ENCODE data around the gene ABCA4. TPM values are rescaled to one million over a fixed set of nuclear protein-coding genes. Genes with fewer than 3 reads are reported as not detected.

ABCA4 gene
- total and polyA plus RNA-seq, 11 donors = 0.04 to 0.37 (median 0.16) TPM; not detected in 2

DNA sequence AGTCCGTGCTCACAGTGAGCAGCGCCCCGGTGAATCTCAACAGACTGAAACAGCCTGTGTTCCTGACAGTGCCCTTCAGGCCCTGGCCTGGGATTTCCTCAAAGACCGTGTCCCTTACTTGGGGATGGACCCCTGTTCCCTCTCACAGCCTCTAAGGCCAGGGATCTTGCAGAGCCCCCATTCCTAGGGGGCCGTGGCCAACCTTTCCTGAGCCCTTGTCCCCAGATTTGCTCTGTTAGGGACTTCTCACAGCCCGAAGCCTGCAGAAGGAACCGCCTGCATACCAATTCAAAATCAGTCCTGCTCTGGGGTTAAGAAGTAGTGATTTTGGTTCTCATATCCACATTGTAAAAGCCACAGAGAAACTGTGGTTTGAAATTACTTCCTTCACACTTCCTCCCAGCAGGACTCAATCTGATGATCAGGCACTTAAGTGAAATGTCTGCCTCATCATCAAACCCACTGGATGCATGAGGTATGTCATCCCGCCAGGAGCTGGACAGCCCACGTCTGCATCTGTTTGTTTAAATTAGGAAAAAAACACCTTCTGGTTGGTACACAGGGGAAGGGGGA lies 14.9 kb downstream of the ABCA4 start:
- WGBS, 4 donors = 83 to 93% (median 89%) methylated on average over 9 of the region's 9 CpGs
- ATAC-seq = peak in 1 of 4 donors; percentile 19

DNA sequence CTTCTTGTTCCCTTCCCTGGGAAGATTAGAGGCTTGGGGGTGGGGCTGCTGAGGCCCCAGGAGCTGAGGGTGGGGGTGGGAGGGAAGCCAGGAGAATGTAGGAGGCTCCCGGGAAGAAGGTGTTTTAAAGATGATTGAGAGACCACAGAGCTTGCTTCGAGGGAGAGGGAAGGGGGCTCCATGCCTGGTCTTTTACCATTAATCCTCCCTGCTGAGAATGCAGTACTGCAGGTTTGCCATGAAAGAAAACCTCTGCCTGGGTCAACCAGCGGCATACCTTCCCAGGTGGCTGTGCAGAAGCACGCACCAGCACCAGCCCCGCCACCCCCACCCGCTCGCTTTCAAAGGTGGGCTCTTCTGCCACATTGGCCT lies 15.4 kb downstream of the ABCA4 start:
- intact Hi-C loops (cut with DNase I) = no loop called here
- Histone ChIP-seq H3K36me3 (no peaks in the 10 kb centered on the region), H3K9me3 (no peaks in the 10 kb centered on the region), H3K4me1 (peaks cover 0 to 14% (median 0%) of the 10 kb centered on the region in 12 donors), H3K27me3 (peaks cover 0 to 52% (median 0%) of the 10 kb centered on the region in 9 donors), H3K27ac (no peak overlapping the region), H3K4me3 (no peak overlapping the region)
- no peak for TF ChIP-seq POLR2A (IDR thresholded peaks at IDR 0.05)
- TF ChIP-seq, protein P1, sequence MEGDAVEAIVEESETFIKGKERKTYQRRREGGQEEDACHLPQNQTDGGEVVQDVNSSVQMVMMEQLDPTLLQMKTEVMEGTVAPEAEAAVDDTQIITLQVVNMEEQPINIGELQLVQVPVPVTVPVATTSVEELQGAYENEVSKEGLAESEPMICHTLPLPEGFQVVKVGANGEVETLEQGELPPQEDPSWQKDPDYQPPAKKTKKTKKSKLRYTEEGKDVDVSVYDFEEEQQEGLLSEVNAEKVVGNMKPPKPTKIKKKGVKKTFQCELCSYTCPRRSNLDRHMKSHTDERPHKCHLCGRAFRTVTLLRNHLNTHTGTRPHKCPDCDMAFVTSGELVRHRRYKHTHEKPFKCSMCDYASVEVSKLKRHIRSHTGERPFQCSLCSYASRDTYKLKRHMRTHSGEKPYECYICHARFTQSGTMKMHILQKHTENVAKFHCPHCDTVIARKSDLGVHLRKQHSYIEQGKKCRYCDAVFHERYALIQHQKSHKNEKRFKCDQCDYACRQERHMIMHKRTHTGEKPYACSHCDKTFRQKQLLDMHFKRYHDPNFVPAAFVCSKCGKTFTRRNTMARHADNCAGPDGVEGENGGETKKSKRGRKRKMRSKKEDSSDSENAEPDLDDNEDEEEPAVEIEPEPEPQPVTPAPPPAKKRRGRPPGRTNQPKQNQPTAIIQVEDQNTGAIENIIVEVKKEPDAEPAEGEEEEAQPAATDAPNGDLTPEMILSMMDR (IDR thresholded peaks at IDR 0.05) = no peak
- ATAC-seq (no peak), DNase-seq (no peak)
- WGBS, 4 donors = 76 to 84% (median 77%) methylated on average over 6 to 7 of the region's 7 CpGs

More for the DNA sequence above, 14.9 kb downstream of the ABCA4 start:
- Histone ChIP-seq H3K36me3 (no peaks in the 10 kb centered on the region), H3K9me3 (no peaks in the 10 kb centered on the region), H3K27ac (no peak overlapping the region), H3K4me1 (peaks cover 0 to 10% (median 0%) of the 10 kb centered on the region in 12 donors), H3K27me3 (peaks cover 0 to 57% (median 0%) of the 10 kb centered on the region in 9 donors), H3K4me3 (no peak overlapping the region)
- intact Hi-C loops (cut with DNase I) = no loop called here
- peak in 1 of 5 donors; percentile 12 for DNase-seq
- TF ChIP-seq, protein P1 (IDR thresholded peaks at IDR 0.05) = no peak
- no peak for TF ChIP-seq POLR2A (IDR thresholded peaks at IDR 0.05)

DNA sequence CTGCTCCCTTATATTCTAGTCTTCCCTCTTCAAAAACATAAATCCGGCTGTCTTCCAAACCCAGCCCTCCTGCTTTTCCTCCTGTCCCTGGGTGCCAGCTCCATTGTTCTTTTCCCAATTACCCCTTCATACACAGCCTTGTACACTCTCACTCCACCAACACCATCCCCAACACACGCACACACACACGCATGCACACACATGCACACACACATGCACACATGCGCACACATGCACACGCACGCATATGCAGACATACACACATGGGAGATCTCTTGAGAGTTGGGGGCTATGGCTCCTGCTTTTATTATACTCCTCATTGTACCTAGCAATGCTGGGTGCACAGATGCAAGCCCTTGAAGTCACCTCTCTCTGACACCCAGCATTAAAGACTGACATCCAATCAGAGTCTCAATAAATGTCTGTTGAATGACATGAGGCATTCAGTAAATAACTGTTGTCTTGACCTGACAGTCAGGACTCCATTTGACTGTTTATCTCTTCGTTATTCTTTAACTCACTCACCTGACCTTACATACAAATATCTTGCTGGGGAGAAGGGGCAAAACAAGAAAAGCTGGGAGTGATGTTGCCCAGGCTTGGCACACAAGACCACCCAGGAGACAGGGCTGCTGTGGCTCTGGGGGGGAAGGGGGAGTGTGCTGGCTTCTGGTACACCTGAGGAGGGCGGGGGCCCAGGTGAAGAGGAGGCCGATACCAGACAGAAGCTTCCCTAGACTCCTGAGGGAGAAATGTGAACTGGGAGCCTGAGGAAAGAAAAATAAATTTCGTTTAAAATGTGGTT lies 16.0 kb downstream of the ABCA4 start:
- no peaks in the 10 kb centered on the region for H3K9me3 ChIP-seq
- no peak for ATAC-seq
- no peaks in the 10 kb centered on the region for H3K36me3 ChIP-seq
- peak in 1 of 5 donors; percentile 14 for DNase-seq
- H3K4me3 ChIP-seq = no peak overlapping the region
- peaks cover 0 to 46% (median 0%) of the 10 kb centered on the region in 9 donors for H3K27me3 ChIP-seq
- intact Hi-C loops (cut with DNase I) = no loop called here
- WGBS, 4 donors = 84 to 88% (median 85%) methylated on average over 10 of the region's 10 CpGs
- no peak for TF ChIP-seq POLR2A (IDR thresholded peaks at IDR 0.05)
- TF ChIP-seq, protein P1 (IDR thresholded peaks at IDR 0.05) = no peak
- H3K4me1 ChIP-seq = peaks cover 0 to 14% (median 0%) of the 10 kb centered on the region in 12 donors
- no peak overlapping the region for H3K27ac ChIP-seq

DNA sequence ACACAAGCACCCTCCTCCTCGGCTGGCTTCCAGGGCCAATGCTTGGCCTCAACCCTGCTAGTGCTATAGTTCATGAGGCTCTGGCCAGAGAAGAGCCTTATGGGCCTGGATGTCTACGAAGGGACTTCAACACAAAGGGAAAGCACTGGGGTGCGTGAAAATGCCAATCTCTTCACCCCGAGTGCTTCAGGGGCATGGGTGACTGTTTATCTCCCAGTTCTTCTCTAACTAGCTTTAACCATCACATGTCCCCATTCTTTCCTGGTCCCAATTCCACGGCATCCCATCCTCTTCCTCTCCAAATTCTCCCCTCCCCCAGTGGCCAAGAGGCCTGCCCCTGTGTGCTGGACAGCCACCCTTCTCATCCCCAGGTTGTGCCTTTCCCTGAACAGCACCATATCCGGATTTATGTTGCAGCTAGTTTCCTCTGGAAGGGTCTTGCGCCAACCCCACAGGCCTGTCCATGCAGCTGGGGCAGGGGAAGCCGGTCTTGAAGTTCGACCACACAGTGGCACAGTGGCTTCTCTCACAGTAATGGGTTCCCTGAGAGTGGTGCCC lies 16.7 kb downstream of the ABCA4 start:
- Histone ChIP-seq H3K27me3 (peaks cover 0 to 46% (median 0%) of the 10 kb centered on the region in 9 donors), H3K9me3 (no peaks in the 10 kb centered on the region), H3K4me1 (peaks cover 0 to 12% (median under 1%) of the 10 kb centered on the region in 12 donors), H3K36me3 (no peaks in the 10 kb centered on the region), H3K4me3 (no peak overlapping the region), H3K27ac (no peak overlapping the region)
- DNase-seq (no peak), ATAC-seq (no peak)
- WGBS, 4 donors = 88 to 95% (median 93%) methylated on average over 9 of the region's 9 CpGs
- TF ChIP-seq, protein P1 (IDR thresholded peaks at IDR 0.05) = no peak
- TF ChIP-seq POLR2A (IDR thresholded peaks at IDR 0.05) = no peak
- intact Hi-C loops (cut with DNase I) = no loop called here
